ENCODE data around the gene LRIG3. TPM values are rescaled to one million over a fixed set of nuclear protein-coding genes. Genes with fewer than 3 reads are reported as not detected.

The LRIG3 gene
- total RNA-seq, 4 donors from 2014 or later: 42.0 to 103 (median 50.2) TPM

DNA sequence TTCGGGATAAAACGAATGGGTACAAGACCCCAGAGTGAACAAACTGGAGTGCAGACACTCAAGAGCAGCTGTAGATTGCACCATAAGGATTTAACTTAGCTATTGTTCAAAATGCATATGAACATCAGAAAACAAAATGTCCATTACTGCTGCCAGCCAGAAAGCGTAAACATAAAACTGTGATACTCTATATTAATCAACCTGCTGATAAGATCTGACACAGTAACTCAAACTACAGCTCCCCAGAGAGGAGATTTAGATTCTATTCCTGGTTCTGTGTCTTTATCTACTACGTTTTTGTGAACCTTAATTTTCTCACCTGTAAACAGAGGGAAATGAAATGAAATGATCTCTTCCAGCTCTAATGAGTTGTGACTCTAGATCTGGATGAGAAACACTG lies 22.3 kb downstream of the LRIG3 start:
- intact Hi-C loops (cut with DNase I; ENCODE audit: low total_unique reads): no loop called here
- DNase-seq: no peak
- TF ChIP-seq POLR2A (IDR thresholded peaks at IDR 0.05): no peak
- TF ChIP-seq, protein P1, sequence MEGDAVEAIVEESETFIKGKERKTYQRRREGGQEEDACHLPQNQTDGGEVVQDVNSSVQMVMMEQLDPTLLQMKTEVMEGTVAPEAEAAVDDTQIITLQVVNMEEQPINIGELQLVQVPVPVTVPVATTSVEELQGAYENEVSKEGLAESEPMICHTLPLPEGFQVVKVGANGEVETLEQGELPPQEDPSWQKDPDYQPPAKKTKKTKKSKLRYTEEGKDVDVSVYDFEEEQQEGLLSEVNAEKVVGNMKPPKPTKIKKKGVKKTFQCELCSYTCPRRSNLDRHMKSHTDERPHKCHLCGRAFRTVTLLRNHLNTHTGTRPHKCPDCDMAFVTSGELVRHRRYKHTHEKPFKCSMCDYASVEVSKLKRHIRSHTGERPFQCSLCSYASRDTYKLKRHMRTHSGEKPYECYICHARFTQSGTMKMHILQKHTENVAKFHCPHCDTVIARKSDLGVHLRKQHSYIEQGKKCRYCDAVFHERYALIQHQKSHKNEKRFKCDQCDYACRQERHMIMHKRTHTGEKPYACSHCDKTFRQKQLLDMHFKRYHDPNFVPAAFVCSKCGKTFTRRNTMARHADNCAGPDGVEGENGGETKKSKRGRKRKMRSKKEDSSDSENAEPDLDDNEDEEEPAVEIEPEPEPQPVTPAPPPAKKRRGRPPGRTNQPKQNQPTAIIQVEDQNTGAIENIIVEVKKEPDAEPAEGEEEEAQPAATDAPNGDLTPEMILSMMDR (IDR thresholded peaks at IDR 0.05): no peak
- Histone ChIP-seq H3K9me3 (no peaks in the 10 kb centered on the region), H3K4me3 (no peak overlapping the region), H3K27me3 (no peaks in the 10 kb centered on the region), H3K4me1 (peaks cover 0 to 3% of the 10 kb centered on the region in 2 donors), H3K36me3 (no peaks in the 10 kb centered on the region), H3K27ac (no peak overlapping the region)

DNA sequence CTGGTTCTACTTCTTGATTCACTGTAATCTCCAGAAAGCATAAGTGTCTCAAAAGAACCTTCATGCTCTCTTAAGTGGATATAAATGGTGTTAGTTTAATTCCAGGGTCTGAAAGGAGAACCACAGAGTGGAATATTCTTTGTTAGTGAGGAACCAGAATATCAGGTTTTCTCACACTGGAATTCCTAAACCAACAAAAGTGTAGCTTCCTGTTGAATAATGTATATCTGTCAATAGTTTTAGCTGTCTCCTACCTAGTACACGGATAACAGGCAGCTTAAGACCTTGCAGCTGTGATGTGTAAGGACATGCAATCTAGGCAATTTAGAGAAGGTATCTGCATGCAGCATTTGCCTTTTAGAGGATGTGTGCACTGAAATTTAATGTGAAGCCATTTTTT lies 24.0 kb downstream of the LRIG3 start:
- Histone ChIP-seq H3K27ac (no peak overlapping the region), H3K9me3 (no peaks in the 10 kb centered on the region), H3K4me1 (peaks cover 0 to 3% of the 10 kb centered on the region in 2 donors), H3K27me3 (no peaks in the 10 kb centered on the region), H3K4me3 (no peak overlapping the region), H3K36me3 (no peaks in the 10 kb centered on the region)
- TF ChIP-seq POLR2A (IDR thresholded peaks at IDR 0.05): no peak
- TF ChIP-seq, protein P1 (IDR thresholded peaks at IDR 0.05): no peak
- no peak for DNase-seq
- intact Hi-C loops (cut with DNase I; ENCODE audit: low total_unique reads): no loop called here

DNA sequence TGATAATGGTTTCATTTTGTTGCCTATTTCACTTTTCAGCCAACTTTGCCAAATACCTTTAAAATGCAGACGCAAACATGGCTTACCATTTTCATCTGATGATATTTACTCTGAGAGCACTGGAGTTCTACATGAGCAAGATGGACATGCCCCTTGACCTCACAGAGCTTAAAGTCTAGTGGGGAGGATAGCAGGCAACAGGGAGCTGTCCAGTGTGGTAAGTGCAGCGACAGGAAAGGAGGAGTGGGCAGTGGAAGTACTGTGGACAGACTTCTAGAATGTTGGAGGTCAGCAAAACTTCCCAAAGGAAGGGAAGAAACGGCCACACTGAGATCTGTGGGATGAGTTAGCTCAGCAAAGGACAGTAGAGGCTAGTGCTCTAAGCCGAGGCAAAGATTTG lies 25.3 kb downstream of the LRIG3 start:
- Histone ChIP-seq H3K27ac (no peak overlapping the region), H3K9me3 (no peaks in the 10 kb centered on the region), H3K36me3 (no peaks in the 10 kb centered on the region), H3K27me3 (no peaks in the 10 kb centered on the region), H3K4me1 (peaks cover 0 to 3% of the 10 kb centered on the region in 2 donors), H3K4me3 (no peak overlapping the region)
- TF ChIP-seq, protein P1 (IDR thresholded peaks at IDR 0.05): no peak
- TF ChIP-seq POLR2A (IDR thresholded peaks at IDR 0.05): no peak
- intact Hi-C loops (cut with DNase I; ENCODE audit: low total_unique reads): no loop called here
- no peak for DNase-seq

DNA sequence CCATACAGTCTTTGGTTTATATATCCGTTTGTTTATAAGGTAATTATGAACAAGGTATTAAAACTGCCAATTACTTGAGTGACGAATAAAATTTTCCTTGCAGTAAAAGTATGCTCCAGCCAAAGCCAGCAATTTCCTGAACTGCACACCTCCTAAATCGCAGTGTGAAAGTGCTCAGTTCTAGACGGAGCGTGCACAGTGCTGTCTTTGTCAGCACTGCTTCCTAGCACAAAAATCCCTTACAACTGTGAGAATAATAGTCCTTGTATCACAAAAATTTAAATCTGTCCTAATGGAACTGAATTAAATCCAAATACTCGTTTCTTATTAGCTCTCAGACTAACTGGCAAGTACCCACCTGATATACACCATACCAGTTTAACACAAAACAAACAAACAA lies 26.3 kb downstream of the LRIG3 start:
- intact Hi-C loops (cut with DNase I; ENCODE audit: low total_unique reads): no loop called here
- Histone ChIP-seq H3K27me3 (no peaks in the 10 kb centered on the region), H3K4me3 (no peak overlapping the region), H3K4me1 (peaks cover 0 to 3% of the 10 kb centered on the region in 2 donors), H3K9me3 (no peaks in the 10 kb centered on the region), H3K36me3 (no peaks in the 10 kb centered on the region), H3K27ac (no peak overlapping the region)
- no peak for DNase-seq
- TF ChIP-seq POLR2A (IDR thresholded peaks at IDR 0.05): no peak
- TF ChIP-seq, protein P1 (IDR thresholded peaks at IDR 0.05): no peak

DNA sequence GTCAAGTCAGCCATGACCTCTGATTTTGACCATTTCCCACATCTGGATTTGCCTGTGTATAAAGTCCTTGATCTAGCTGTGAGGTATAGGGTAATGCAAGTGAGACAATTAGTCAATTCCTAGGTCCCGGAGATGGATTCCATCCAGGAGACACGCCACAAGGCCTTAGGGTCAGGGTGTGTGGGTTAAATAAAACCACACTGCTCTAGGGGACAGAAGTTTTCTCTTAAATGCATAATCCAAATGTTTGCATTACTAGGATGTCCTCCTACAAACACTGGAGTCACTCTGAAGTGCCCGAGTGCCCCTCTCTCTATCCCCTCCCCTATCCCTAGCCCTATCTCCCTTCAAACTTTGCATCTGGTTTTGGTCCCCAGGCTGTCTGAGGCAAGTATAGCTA lies 26.8 kb downstream of the LRIG3 start:
- Histone ChIP-seq H3K4me1 (peaks cover 0 to 3% of the 10 kb centered on the region in 2 donors), H3K9me3 (no peaks in the 10 kb centered on the region), H3K27me3 (no peaks in the 10 kb centered on the region), H3K4me3 (no peak overlapping the region), H3K27ac (no peak overlapping the region), H3K36me3 (no peaks in the 10 kb centered on the region)
- intact Hi-C loops (cut with DNase I; ENCODE audit: low total_unique reads): no loop called here
- TF ChIP-seq, protein P1 (IDR thresholded peaks at IDR 0.05): no peak
- TF ChIP-seq POLR2A (IDR thresholded peaks at IDR 0.05): no peak
- DNase-seq: no peak
